SK-N-SH treated with all-trans-retinoic acid at 6 μM for 48 hours (cell line): ENCODE data around the gene GOLGA5.

Experiments
- ATAC-seq: fragments of 200-7000 bp; cut with Tn5 transposase; 3 replicates; pipeline ENCODE4 v1.9.1; 2020; ENCODE audit warnings: mild to moderate bottlenecking, moderate library complexity
- ARNTL ChIP-seq: fragments of 450-650 bp; formaldehyde crosslinking; IDR thresholded peaks from 2 replicates; pipeline ENCODE4 v1.5.0; 2020; ENCODE audit warnings: low read depth, mild to moderate bottlenecking, moderate library complexity, borderline replicate concordance
- BACH2 ChIP-seq: fragments of 250-450 bp; sonication (Bioruptor Pico); IDR thresholded peaks from 2 replicates; pipeline ENCODE4 v1.9.0; 2021; ENCODE audit warnings: mild to moderate bottlenecking, borderline replicate concordance
- CREB5 ChIP-seq: fragments of 250-450 bp; sonication (Bioruptor Pico); IDR thresholded peaks from 2 replicates; pipeline ENCODE4 v1.5.1; 2020; ENCODE audit warnings: low read depth, mild to moderate bottlenecking, moderate library complexity
- CSDC2 ChIP-seq: fragments of 250-450 bp; sonication (Bioruptor Pico); IDR thresholded peaks from 2 replicates; pipeline ENCODE4 v1.5.0; 2020; ENCODE audit warnings: mild to moderate bottlenecking, moderate library complexity
- ESRRG ChIP-seq: fragments of 250-450 bp; sonication (Bioruptor Pico); IDR thresholded peaks from 2 replicates; pipeline ENCODE4 v1.6.1; 2021; ENCODE audit warnings: mild to moderate bottlenecking
- GLIS3 ChIP-seq: fragments of 250-450 bp; sonication (Bioruptor Pico); IDR thresholded peaks from 2 replicates; pipeline ENCODE4 v1.5.0; 2020; ENCODE audit warnings: mild to moderate bottlenecking, moderate library complexity
- OSR1 ChIP-seq: fragments of 250-450 bp; sonication (Bioruptor Pico); IDR thresholded peaks from 2 replicates; pipeline ENCODE4 v1.8.0; 2022; ENCODE audit warnings: moderate library complexity, mild to moderate bottlenecking, inconsistent platforms
- PATZ1 ChIP-seq: fragments of 250-450 bp; sonication (Bioruptor Pico); IDR thresholded peaks from 2 replicates; pipeline ENCODE4 v1.8.0; 2020; ENCODE audit warnings: mild to moderate bottlenecking, moderate library complexity, borderline replicate concordance
- POU6F1 ChIP-seq: fragments of 250-450 bp; sonication (Bioruptor Pico); IDR thresholded peaks from 2 replicates; pipeline ENCODE4 v1.8.0; 2021; ENCODE audit warnings: low read depth, mild to moderate bottlenecking, moderate library complexity, borderline replicate concordance
- PPARA ChIP-seq: fragments of 250-450 bp; sonication (Bioruptor Pico); IDR thresholded peaks from 2 replicates; pipeline ENCODE4 v1.5.0; 2020; ENCODE audit warnings: mild to moderate bottlenecking, borderline replicate concordance
- RARB ChIP-seq: fragments of 250-450 bp; sonication (Bioruptor Pico); IDR thresholded peaks from 2 replicates; pipeline ENCODE4 v1.8.0; 2021; ENCODE audit warnings: mild to moderate bottlenecking, moderate library complexity
- SNAI2 ChIP-seq: fragments of 250-450 bp; sonication (Bioruptor Pico); IDR thresholded peaks from 2 replicates; pipeline ENCODE4 v1.5.0; 2020; ENCODE audit warnings: mild to moderate bottlenecking, moderate library complexity
- TCF4 ChIP-seq: fragments of 250-450 bp; sonication (Bioruptor Pico); IDR thresholded peaks from 2 replicates; pipeline ENCODE4 v1.8.0; 2021; ENCODE audit warnings: mild to moderate bottlenecking, moderate library complexity, borderline replicate concordance
- TOX ChIP-seq: fragments of 250-450 bp; sonication (Bioruptor Pico); IDR thresholded peaks from 2 replicates; pipeline ENCODE4 v1.8.0; 2021; ENCODE audit warnings: mild to moderate bottlenecking, moderate library complexity, borderline replicate concordance
- ZC3H10 ChIP-seq: fragments of 250-450 bp; sonication (Bioruptor Pico); IDR thresholded peaks from 2 replicates; pipeline ENCODE4 v1.5.1; 2021; ENCODE audit warnings: mild to moderate bottlenecking, moderate library complexity
- ZFP30 ChIP-seq: fragments of 450-650 bp; formaldehyde crosslinking; IDR thresholded peaks from 2 replicates; pipeline ENCODE4 v1.5.0; 2022; ENCODE audit warnings: mild to moderate bottlenecking, moderate library complexity
- ZNF70 ChIP-seq: fragments of 450-650 bp; formaldehyde crosslinking; IDR thresholded peaks from 2 replicates; pipeline ENCODE4 v1.5.0; 2020; ENCODE audit warnings: mild to moderate bottlenecking, moderate library complexity
- ZNF8 ChIP-seq: fragments of 450-650 bp; formaldehyde crosslinking; IDR thresholded peaks from 2 replicates; pipeline ENCODE4 v1.5.0; 2020; ENCODE audit warnings: mild to moderate bottlenecking, moderate library complexity
- TF ChIP-seq, protein P1 (sequence below): fragments of 250-450 bp; sonication (Bioruptor Pico); IDR thresholded peaks from 2 replicates; pipeline ENCODE4 v1.5.1; 2021; ENCODE audit warnings: mild to moderate bottlenecking, moderate library complexity
- TF ChIP-seq, protein P2 (sequence below): fragments of 250-450 bp; sonication (Bioruptor Pico); IDR thresholded peaks from 2 replicates; pipeline ENCODE4 v1.5.0; 2020; ENCODE audit warnings: mild to moderate bottlenecking, moderate library complexity

GOLGA5 gene

DNA sequence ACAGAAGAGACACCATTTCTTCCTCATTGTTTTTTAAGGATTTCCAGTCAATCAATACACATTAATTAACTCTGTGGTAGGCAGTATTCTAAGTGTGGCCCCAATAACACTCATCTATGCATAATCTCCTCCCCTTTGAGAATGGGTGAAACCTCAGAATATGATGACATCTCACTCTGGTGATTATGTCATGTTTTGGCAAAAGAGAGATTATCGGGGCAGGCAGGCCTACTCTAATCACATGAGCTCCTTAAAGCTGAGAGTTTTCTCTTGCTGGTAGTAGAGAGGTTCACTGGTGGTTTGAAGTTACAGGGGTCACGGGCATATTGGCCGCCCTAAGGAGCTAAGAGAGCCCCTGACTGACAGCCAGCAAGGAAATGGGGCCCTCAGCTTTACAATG lies 38.6 kb upstream of the GOLGA5 start (continued):
- TF ChIP-seq, protein P1, sequence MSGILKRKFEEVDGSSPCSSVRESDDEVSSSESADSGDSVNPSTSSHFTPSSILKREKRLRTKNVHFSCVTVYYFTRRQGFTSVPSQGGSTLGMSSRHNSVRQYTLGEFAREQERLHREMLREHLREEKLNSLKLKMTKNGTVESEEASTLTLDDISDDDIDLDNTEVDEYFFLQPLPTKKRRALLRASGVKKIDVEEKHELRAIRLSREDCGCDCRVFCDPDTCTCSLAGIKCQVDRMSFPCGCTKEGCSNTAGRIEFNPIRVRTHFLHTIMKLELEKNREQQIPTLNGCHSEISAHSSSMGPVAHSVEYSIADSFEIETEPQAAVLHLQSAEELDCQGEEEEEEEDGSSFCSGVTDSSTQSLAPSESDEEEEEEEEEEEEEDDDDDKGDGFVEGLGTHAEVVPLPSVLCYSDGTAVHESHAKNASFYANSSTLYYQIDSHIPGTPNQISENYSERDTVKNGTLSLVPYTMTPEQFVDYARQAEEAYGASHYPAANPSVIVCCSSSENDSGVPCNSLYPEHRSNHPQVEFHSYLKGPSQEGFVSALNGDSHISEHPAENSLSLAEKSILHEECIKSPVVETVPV (CRISPR knock-in tag) = no peak
- TF ChIP-seq, all 23 proteins: peak for 0

- no peak for ATAC-seq
- TF ChIP-seq PPARA (no peak), SNAI2 (CRISPR knock-in tag) (no peak), BACH2 (CRISPR knock-in tag) (no peak), ZNF70 (CRISPR knock-in tag) (no peak), ZFP30 (CRISPR knock-in tag) (no peak), ZNF8 (CRISPR knock-in tag) (no peak), CSDC2 (CRISPR knock-in tag) (no peak), CREB5 (CRISPR knock-in tag) (no peak)
- TF ChIP-seq, protein P1 (CRISPR knock-in tag) = no peak
These were observed 37.7 kb upstream of the GOLGA5 start for GRCh38 chr14:92756446-92756845.

DNA sequence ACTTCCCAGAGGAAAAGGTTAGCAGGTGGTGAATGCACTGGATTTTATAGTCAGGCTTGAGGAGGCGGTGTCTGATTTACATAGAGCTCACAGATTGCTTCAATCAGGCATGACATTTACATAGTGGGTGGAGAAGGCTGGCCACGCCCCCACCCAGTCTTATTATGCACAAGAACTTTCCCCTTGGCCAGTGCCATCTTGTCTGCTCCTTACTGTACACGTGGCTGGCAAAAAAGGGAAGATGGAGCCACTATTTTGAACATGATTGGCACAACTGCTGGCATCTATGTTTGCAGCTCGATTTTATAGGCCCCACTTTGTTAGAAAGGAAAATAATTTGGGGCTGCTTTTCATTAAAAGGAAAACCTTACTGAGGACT lies 34.8 kb upstream of the GOLGA5 start:
- peak; percentile 77 for ATAC-seq
- TF ChIP-seq SNAI2 (CRISPR knock-in tag) (no peak), ZNF8 (CRISPR knock-in tag) (no peak), ZFP30 (CRISPR knock-in tag) (no peak), PPARA (no peak), CREB5 (CRISPR knock-in tag) (no peak), ZC3H10 (CRISPR knock-in tag) (no peak), PATZ1 (CRISPR knock-in tag) (no peak), ESRRG (CRISPR knock-in tag) (no peak), ARNTL (CRISPR knock-in tag) (no peak), TOX (CRISPR knock-in tag) (no peak), ZNF70 (CRISPR knock-in tag) (no peak), RARB (CRISPR knock-in tag) (no peak)

DNA sequence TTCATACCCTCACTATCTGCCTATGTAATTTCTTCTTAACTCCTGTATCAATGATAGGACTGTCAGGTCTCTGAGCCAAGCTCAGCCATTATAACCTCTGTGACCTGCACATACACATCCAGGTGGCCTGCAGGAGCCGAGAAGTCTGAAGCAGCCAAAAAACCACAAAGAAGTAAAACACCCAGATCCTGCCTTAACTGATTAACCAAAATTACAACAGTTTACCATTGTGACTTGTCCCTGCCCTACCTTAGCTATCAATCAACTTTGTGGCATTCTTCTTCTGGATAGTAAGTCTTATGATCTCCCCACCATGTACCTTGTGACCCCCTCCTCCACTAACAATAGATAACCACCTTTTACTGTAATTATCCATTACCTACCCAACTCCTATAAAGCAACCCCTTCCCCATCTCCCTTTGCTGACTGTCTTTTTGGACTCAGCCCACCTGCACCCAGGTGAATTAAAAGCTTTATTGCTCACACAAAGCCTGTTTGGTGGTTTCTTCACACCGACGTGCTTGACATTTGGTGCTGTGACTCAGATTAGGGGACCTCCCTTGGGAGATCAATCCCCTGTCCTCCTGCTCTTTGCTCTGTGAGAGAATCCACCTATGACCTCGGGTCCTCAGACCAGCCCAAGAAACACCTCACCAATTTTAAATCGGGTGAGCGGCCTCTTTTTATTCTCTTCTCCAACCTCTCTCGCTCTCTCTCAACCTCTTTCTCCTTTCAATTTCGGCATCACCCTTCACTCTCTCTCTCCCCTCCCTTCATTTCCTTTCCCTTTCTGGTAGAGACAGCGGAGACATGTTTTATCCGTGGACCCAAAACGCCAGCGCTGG lies 34.2 kb upstream of the GOLGA5 start:
- no peak for ATAC-seq
- TF ChIP-seq OSR1 (no peak), TCF4 (CRISPR knock-in tag) (no peak), ZFP30 (CRISPR knock-in tag) (no peak), RARB (CRISPR knock-in tag) (no peak), ZNF8 (CRISPR knock-in tag) (no peak), ZNF70 (CRISPR knock-in tag) (no peak), CREB5 (CRISPR knock-in tag) (no peak), ZC3H10 (CRISPR knock-in tag) (no peak), CSDC2 (CRISPR knock-in tag) (no peak), TOX (CRISPR knock-in tag) (no peak), PPARA (no peak), POU6F1 (CRISPR knock-in tag) (no peak), GLIS3 (CRISPR knock-in tag) (no peak), ESRRG (CRISPR knock-in tag) (no peak), ARNTL (CRISPR knock-in tag) (no peak)
- TF ChIP-seq, protein P2, sequence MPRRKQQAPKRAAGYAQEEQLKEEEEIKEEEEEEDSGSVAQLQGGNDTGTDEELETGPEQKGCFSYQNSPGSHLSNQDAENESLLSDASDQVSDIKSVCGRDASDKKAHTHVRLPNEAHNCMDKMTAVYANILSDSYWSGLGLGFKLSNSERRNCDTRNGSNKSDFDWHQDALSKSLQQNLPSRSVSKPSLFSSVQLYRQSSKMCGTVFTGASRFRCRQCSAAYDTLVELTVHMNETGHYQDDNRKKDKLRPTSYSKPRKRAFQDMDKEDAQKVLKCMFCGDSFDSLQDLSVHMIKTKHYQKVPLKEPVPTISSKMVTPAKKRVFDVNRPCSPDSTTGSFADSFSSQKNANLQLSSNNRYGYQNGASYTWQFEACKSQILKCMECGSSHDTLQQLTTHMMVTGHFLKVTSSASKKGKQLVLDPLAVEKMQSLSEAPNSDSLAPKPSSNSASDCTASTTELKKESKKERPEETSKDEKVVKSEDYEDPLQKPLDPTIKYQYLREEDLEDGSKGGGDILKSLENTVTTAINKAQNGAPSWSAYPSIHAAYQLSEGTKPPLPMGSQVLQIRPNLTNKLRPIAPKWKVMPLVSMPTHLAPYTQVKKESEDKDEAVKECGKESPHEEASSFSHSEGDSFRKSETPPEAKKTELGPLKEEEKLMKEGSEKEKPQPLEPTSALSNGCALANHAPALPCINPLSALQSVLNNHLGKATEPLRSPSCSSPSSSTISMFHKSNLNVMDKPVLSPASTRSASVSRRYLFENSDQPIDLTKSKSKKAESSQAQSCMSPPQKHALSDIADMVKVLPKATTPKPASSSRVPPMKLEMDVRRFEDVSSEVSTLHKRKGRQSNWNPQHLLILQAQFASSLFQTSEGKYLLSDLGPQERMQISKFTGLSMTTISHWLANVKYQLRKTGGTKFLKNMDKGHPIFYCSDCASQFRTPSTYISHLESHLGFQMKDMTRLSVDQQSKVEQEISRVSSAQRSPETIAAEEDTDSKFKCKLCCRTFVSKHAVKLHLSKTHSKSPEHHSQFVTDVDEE (CRISPR knock-in tag) = no peak
